HepG2 (cell line): ENCODE results near the gene SLC29A1. TPM values are rescaled to one million over a fixed set of nuclear protein-coding genes. Genes with fewer than 3 reads are reported as not detected.
A peak's percentile ranks its signal among the peaks of the same experiment; 100 is the strongest.

Experiments
- ATF3 ChIP-seq: sonication (generic); formaldehyde crosslinking; IDR thresholded peaks from 2 replicates; pipeline ENCODE4 v1.4.0; 2020; ENCODE audit warnings: missing genetic modification reagents
- GLMP ChIP-seq: sonication (generic); formaldehyde crosslinking; IDR thresholded peaks from 2 replicates; pipeline ENCODE4 v1.9.0; 2021; ENCODE audit warnings: missing genetic modification reagents, mild to moderate bottlenecking, borderline replicate concordance
- HHEX ChIP-seq: IDR thresholded peaks from 2 replicates; pipeline ENCODE4 v1.6.1; 2016; ENCODE audit warnings: control low read depth
- HMG20A ChIP-seq: IDR thresholded peaks from 2 replicates; pipeline ENCODE4 v1.6.1; 2016; ENCODE audit warnings: borderline replicate concordance
- HMGA1 ChIP-seq: sonication (generic); formaldehyde crosslinking; conservative IDR thresholded peaks from 2 replicates; pipeline ENCODE4 v1.4.0; 2020; ENCODE audit warnings: missing genetic modification reagents
- HOXA7 ChIP-seq: sonication (generic); formaldehyde crosslinking; IDR thresholded peaks from 2 replicates; pipeline ENCODE4 v1.8.1; 2022; ENCODE audit warnings: mild to moderate bottlenecking, missing genetic modification reagents, moderate library complexity
- KAT2B ChIP-seq: fragments of 150-350 bp; IDR thresholded peaks from 2 replicates; pipeline ENCODE4 v1.6.1; 2014; ENCODE audit warnings: low read depth, low read length, borderline replicate concordance
- KDM5B ChIP-seq: sonication (generic); formaldehyde crosslinking; IDR thresholded peaks from 2 replicates; pipeline ENCODE4 v1.4.0; 2020; ENCODE audit warnings: missing genetic modification reagents, mild to moderate bottlenecking, borderline replicate concordance
- KLF15 ChIP-seq: sonication (generic); formaldehyde crosslinking; IDR thresholded peaks from 2 replicates; pipeline ENCODE4 v1.8.1; 2023; ENCODE audit warnings: borderline replicate concordance, mild to moderate bottlenecking, inconsistent platforms, missing genetic modification reagents, mixed read lengths
- KLF9 ChIP-seq: IDR thresholded peaks from 2 replicates; pipeline ENCODE4 v1.6.1; 2016; ENCODE audit warnings: low read depth
- MLLT10 ChIP-seq: sonication (generic); formaldehyde crosslinking; IDR thresholded peaks from 2 replicates; pipeline ENCODE4 v1.4.0; 2020; ENCODE audit warnings: missing genetic modification reagents
- NFATC3 ChIP-seq: sonication (generic); formaldehyde crosslinking; IDR thresholded peaks from 2 replicates; pipeline ENCODE4 v1.5.1; 2020; ENCODE audit warnings: mild to moderate bottlenecking, missing genetic modification reagents
- PCBP2 ChIP-seq: fragments of 200-400 bp; formaldehyde crosslinking; optimal IDR thresholded peaks from 2 replicates; pipeline ENCODE3; 2018; ENCODE audit warnings: low read length, low read depth; ENCODE audit not compliant: poor library complexity, severe bottlenecking
- PHB2 ChIP-seq: fragments of 450-650 bp; IDR thresholded peaks from 2 replicates; pipeline ENCODE4 v1.6.1; 2018; ENCODE audit not compliant: partially characterized antibody
- POLR2A ChIP-seq, 2 experiments: IDR thresholded peaks; 2 replicates each; pipeline ENCODE4 v1.6.1; 2011; ENCODE audit warnings: low read depth in 2 of 2, low read length in 2 of 2, mild to moderate bottlenecking in 1 of 2, moderate library complexity in 1 of 2; ENCODE audit not compliant: insufficient read depth in 1 of 2
- SP140L ChIP-seq: sonication (generic); formaldehyde crosslinking; IDR thresholded peaks from 2 replicates; pipeline ENCODE4 v1.4.0; 2020; ENCODE audit warnings: missing genetic modification reagents, borderline replicate concordance
- TAF1 ChIP-seq: sonication (generic); formaldehyde crosslinking; IDR thresholded peaks from 2 replicates; pipeline ENCODE4 v1.4.0; 2020; ENCODE audit warnings: missing genetic modification reagents
- TMF1 ChIP-seq: sonication (generic); formaldehyde crosslinking; IDR thresholded peaks from 2 replicates; pipeline ENCODE4 v1.8.1; 2022; ENCODE audit warnings: low read depth, missing genetic modification reagents
- U2AF2 ChIP-seq: fragments of 200-400 bp; formaldehyde crosslinking; IDR thresholded peaks from 2 replicates; pipeline ENCODE4 v1.6.1; 2017; ENCODE audit warnings: low read depth, mild to moderate bottlenecking, low read length
- ZNF296 ChIP-seq: sonication (generic); formaldehyde crosslinking; conservative IDR thresholded peaks from 2 replicates; pipeline ENCODE4 v1.5.0; 2020; ENCODE audit warnings: mild to moderate bottlenecking, missing genetic modification reagents
- ZNF30 ChIP-seq: sonication (generic); formaldehyde crosslinking; IDR thresholded peaks from 2 replicates; pipeline ENCODE4 v1.5.0; 2020; ENCODE audit warnings: mild to moderate bottlenecking, missing genetic modification reagents
- ZNF326 ChIP-seq: sonication (generic); formaldehyde crosslinking; IDR thresholded peaks from 2 replicates; pipeline ENCODE4 v1.4.0; 2020; ENCODE audit warnings: missing genetic modification reagents, borderline replicate concordance
- ZNF546 ChIP-seq: sonication (generic); formaldehyde crosslinking; conservative IDR thresholded peaks from 2 replicates; pipeline ENCODE4 v1.8.1; 2023; ENCODE audit warnings: mild to moderate bottlenecking, missing genetic modification reagents
- ZNF563 ChIP-seq: sonication (generic); formaldehyde crosslinking; IDR thresholded peaks from 2 replicates; pipeline ENCODE4 v1.8.0; 2022; ENCODE audit warnings: mild to moderate bottlenecking, moderate library complexity, missing genetic modification reagents
- ZNF615 ChIP-seq: sonication (generic); formaldehyde crosslinking; IDR thresholded peaks from 2 replicates; pipeline ENCODE4 v1.5.0; 2020; ENCODE audit warnings: mild to moderate bottlenecking, missing genetic modification reagents, borderline replicate concordance
- ZNF616 ChIP-seq: sonication (generic); formaldehyde crosslinking; IDR thresholded peaks from 2 replicates; pipeline ENCODE4 v1.5.0; 2020; ENCODE audit warnings: low read depth, mild to moderate bottlenecking, missing genetic modification reagents
- ZNF629 ChIP-seq: sonication (generic); formaldehyde crosslinking; conservative IDR thresholded peaks from 2 replicates; pipeline ENCODE4 v1.5.0; 2020; ENCODE audit warnings: missing genetic modification reagents
- ZNF674 ChIP-seq: sonication (generic); formaldehyde crosslinking; IDR thresholded peaks from 2 replicates; pipeline ENCODE4 v1.5.0; 2020; ENCODE audit warnings: low read depth, mild to moderate bottlenecking, missing genetic modification reagents
- ZNF724P ChIP-seq: sonication (generic); formaldehyde crosslinking; IDR thresholded peaks from 2 replicates; pipeline ENCODE4 v1.8.0; 2022; ENCODE audit warnings: missing genetic modification reagents, borderline replicate concordance
- ZNF772 ChIP-seq: sonication (generic); formaldehyde crosslinking; IDR thresholded peaks from 2 replicates; pipeline ENCODE4 v1.5.0; 2020; ENCODE audit warnings: mild to moderate bottlenecking, missing genetic modification reagents
- ZNF792 ChIP-seq: IDR thresholded peaks from 2 replicates; pipeline ENCODE4 v1.6.1; 2016
- ZNF816 ChIP-seq: sonication (generic); formaldehyde crosslinking; IDR thresholded peaks from 2 replicates; pipeline ENCODE4 v1.8.0; 2022; ENCODE audit warnings: missing genetic modification reagents, mild to moderate bottlenecking, borderline replicate concordance
- ZSCAN20 ChIP-seq: sonication (generic); formaldehyde crosslinking; IDR thresholded peaks from 2 replicates; pipeline ENCODE4 v1.4.0; 2020; ENCODE audit warnings: missing genetic modification reagents, mild to moderate bottlenecking, borderline replicate concordance
- polyA plus RNA-seq, 8 experiments: library from polyadenylated mRNA; depleted of rRNA in 3 of 8; stranded (reverse) in 7 of 8; unstranded in 1 of 8; fragments of >200 nt; fragmentation: Illumina TruSeq in 4 of 8; extraction: Trizol in 4 of 8; gene quantifications; 2 replicates each; pipeline versions ENCODE4 v1.2.1 to v1.2.3, GENCODE V29; 2011 to 2016; ENCODE audit warnings: low read depth in 4 of 8, missing spikeins in 1 of 8, mixed read lengths in 1 of 8; ENCODE audit not compliant: insufficient read depth in 1 of 8
- total RNA-seq, 5 experiments: library from RNA; depleted of rRNA; stranded (reverse); fragments of >200 nt; fragmentation: Illumina TruSeq; extraction: Trizol; gene quantifications; 2 replicates each; pipeline ENCODE4 v1.2.3, GENCODE V29; 2016; ENCODE audit warnings: low read depth in 1 of 5

Gene SLC29A1
- total and polyA plus RNA-seq, 2 of the 13 experiments (the other 11 are each of a cell fraction or from before 2014, with no cell fraction given): 43.2 to 106 TPM

GRCh38 chr6:44257025-44257752 lies 33.8 kb downstream of the SLC29A1 start, which contains the start of gene SLC35B2 (continued):
- TF ChIP-seq ZNF772 (CRISPR knock-in tag): peak; percentile 75; the same call in 1 of the 2 replicates
- TF ChIP-seq ZNF816 (CRISPR knock-in tag): peak; percentile 96; the same call in 1 of the 2 replicates
- TF ChIP-seq ZNF724P (CRISPR knock-in tag): peak; percentile 44; the same call in 1 of the 2 replicates
- peak; percentile 82; the same call in 1 of the 2 replicates for TF ChIP-seq ZNF30 (CRISPR knock-in tag)
- TF ChIP-seq GLMP: no peak
- TF ChIP-seq ZNF296 (CRISPR knock-in tag): no peak
- no peak for TF ChIP-seq NFATC3
- TF ChIP-seq KAT2B: no peak
- peak; percentile 89; the same call in 1 of the 2 replicates for TF ChIP-seq ZNF563 (CRISPR knock-in tag)
- TF ChIP-seq ZNF615 (CRISPR knock-in tag): peak; percentile 76; the same call in 1 of the 2 replicates
- TF ChIP-seq KLF9: peak; percentile 87; the same call in 1 of the 2 replicates
- peak; percentile 91; the same call in 1 of the 2 replicates for TF ChIP-seq ZNF546 (CRISPR knock-in tag)
- no peak for TF ChIP-seq MLLT10 (CRISPR knock-in tag)
- no peak for TF ChIP-seq ZNF629 (CRISPR knock-in tag)
- TF ChIP-seq TAF1 (CRISPR knock-in tag): peak; percentile 87
- TF ChIP-seq PCBP2: no peak
- peak; percentile 94 for TF ChIP-seq TMF1 (CRISPR knock-in tag)
- TF ChIP-seq U2AF2: peak; percentile 81; the same call in 1 of the 2 replicates
- no peak for TF ChIP-seq HMGA1 (CRISPR knock-in tag)
- TF ChIP-seq ZNF674: peak; percentile 87; the same call in 1 of the 2 replicates
- TF ChIP-seq POLR2A (IDR thresholded peaks at IDR 0.05; ENCODE audit: insufficient read depth in 1 of 2, low read depth in 2 of 2, low read length in 2 of 2): peak in 1 of 2 experiments; percentile 70; a peak in 2 of 4 replicates
- TF ChIP-seq HOXA7: no peak
- TF ChIP-seq ATF3 (CRISPR knock-in tag): no peak
- peak; percentile 24; the same call in 1 of the 2 replicates for TF ChIP-seq HHEX
- peak; percentile 43; the same call in 1 of the 2 replicates for TF ChIP-seq HMG20A (CRISPR knock-in tag)
- TF ChIP-seq ZNF616: peak; percentile 79
- TF ChIP-seq SP140L (CRISPR knock-in tag): no peak
- TF ChIP-seq ZSCAN20 (CRISPR knock-in tag): 0 out of 2 replicates have a peak, but pooled peaks have one; percentile 42
- TF ChIP-seq PHB2: no peak
- TF ChIP-seq KDM5B (CRISPR knock-in tag): peak; percentile 91; the same call in 1 of the 2 replicates
- TF ChIP-seq ZNF326 (CRISPR knock-in tag): no peak; the same call in 1 of the 2 replicates
- TF ChIP-seq KLF15 (CRISPR knock-in tag): 0 out of 2 replicates have a peak, but pooled peaks have one; percentile 83
- peak; percentile 75 for TF ChIP-seq ZNF792 (CRISPR knock-in tag)
